ENCODE data around the gene NHEJ1.

The NHEJ1 gene

DNA sequence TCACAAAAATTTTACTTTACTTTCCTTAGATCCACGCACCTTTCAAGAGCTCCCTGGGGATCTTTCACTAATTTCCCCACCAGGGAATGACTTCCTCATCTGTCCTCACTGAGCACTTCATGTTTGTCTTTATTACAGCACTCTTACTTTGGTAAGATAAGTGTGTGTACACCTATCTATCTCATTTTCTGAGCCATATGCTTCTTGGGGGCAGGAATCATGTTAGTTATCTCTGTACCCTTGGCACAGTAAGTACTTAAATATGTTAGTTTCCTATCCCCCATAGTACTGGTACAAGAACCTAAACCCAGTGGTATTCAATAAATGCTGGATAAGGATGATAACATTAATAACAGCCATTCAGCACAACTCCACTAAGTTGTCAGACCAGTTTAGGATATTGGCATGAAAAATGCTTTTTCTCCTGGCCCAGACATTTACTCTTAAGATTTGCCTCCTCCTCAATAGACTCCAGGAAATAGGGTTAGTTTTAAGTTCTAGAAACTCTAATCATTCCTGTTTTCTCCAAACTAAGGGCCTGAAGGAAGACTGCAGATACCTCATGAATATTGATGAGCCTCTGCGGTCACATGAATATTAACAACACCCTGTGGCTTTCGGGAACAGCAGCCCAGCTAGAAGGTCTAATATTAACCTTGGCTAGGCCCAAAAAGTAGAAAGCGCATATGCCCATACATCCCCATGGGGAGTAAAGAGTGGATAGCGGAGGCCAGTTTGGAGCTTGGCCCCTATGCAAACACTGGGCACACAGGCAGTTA, 38.2 kb downstream of the NHEJ1 start:
- no peak for DNase-seq

DNA sequence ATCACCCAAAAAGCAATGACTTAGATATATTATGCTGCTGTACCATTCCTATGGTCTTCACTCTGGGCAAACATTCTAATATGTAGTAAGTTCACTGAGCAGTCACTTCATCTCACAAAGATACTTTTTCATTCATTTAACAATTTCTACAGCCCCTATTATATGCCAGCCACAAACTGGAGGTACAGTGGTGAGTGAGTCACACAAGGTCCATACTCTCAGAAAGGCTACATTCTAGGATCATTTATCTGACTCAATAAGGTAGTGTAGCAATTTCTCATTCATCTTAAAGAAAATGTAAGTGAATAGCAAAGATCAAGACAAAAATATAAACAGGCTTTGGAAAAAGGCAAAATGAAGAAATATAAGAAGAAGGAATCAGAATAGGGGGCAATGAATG, 40.5 kb downstream of the NHEJ1 start:
- no peak for DNase-seq

- peak; percentile 83 for DNase-seq
Observed at GRCh38 chr2:219119422-219120043, 41.1 kb downstream of the NHEJ1 start.

GRCh38 chr2:219118504-219118903, 42.1 kb downstream of the NHEJ1 start:
- no peak for DNase-seq

DNA sequence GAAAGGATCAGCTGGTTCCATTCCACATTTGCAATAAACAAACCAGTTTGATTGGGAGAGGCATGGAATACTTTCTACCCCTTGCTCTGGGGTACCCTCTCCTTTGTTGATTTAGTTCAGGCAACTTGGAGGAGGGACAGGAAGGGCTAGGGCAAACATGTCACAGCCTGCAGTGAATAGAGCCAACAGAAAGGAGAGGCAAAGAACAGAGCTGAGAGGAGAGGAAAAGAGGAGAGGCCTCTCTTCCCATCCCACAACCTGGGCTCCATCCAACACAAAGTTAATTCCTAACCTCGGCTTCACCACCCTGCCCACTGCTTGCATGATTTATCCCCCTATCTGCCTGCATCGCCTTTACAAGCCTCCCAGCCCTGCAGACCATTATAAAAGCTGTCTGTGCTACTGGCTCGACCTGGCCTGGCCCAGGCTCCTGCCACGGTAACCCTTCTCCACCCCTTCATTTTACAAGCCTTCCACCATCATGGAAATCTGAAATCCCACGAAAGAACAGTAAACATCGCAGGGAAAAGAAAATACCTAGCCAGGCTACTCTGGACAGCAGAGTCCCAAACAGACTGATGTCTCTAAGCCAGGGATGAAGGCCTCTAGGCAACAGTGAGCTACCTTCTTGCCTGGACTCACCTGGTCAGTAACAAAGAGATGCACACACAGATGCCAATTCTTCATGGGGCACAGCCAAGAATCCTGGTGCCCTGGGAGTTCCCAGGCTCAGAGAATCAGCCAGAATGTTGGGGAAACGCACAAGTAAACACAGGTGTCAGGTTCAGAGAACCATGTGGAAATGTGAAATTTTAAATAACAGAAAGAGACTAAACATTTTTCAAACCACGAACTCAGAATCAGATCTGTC, 43.6 kb downstream of the NHEJ1 start:
- DNase-seq: no peak

GRCh38 chr2:219112651-219113338, 47.8 kb downstream of the NHEJ1 start:
- DNase-seq: no peak

DNA sequence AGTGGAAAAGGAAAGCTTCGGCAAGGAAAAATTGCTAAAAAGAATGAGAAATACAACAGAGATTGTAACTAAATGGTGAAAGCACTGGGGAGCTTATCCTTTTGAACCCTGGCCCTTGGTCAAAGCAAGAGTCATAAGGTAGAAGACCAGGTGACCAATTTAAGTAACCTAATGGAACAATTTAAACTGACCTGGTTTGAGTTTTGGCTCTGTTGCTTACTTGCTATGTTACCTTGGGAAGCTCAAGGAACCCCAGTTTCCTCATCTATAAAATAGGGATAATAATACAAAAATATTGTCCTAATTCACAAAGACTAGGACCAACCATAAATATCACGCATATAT, 48.6 kb downstream of the NHEJ1 start:
- DNase-seq: no peak

- DNase-seq: no peak
Observed at GRCh38 chr2:219111375-219112061, 49.1 kb downstream of the NHEJ1 start.

- DNase-seq: no peak
Observed at GRCh38 chr2:219109471-219109870, 51.1 kb downstream of the NHEJ1 start.

DNA sequence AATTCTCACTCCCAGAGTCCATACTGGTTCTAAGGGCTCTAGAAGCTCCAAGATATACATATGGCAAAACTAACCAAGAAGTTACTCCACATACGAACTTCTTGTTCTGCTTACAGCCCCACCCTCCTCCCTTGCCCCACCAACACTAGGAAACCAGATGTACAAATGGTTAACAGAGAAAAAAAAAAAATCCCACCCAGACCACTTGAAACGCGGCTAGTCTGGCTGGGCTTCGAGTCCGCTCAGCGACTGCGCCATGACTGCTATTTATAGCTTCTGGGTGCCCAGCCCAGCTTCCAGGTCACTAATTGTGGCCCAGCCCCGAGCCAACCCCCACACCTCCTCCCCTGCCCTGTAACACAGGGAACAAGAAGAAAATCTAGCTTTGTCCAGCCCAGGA, 52.9 kb downstream of the NHEJ1 start:
- no peak for DNase-seq

- no peak for DNase-seq
Observed at GRCh38 chr2:219106251-219106650, 54.4 kb downstream of the NHEJ1 start.

- no peak for DNase-seq
Observed at GRCh38 chr2:219104107-219105035, 56.2 kb downstream of the NHEJ1 start.

GRCh38 chr2:219099329-219099728, 61.3 kb downstream of the NHEJ1 start:
- no peak for DNase-seq

DNA sequence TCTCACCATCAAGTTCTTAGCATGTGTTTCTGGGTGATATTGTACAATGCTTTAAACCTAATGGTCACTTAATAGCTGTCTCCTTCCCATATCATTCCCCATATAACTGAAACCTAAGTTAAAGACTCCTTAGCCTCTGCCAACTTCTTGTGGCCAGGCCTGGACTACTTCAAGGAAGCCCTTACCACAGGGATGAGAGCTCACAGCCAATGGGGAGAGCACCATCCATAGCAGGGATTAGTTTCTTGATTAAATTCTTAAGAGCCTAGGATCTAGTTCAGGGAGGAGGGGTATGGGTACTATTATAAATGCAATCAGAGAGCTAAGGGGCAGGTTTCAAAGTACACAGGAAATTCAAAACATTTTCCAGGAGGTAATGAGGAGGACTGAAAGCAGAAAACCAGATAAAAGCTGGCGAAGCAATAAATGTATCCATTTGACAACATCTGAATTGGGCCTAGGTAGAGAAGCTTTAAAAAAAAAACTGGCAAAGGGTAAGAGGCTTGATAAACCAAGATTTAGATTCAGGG, 65.1 kb downstream of the NHEJ1 start:
- no peak for DNase-seq

DNA sequence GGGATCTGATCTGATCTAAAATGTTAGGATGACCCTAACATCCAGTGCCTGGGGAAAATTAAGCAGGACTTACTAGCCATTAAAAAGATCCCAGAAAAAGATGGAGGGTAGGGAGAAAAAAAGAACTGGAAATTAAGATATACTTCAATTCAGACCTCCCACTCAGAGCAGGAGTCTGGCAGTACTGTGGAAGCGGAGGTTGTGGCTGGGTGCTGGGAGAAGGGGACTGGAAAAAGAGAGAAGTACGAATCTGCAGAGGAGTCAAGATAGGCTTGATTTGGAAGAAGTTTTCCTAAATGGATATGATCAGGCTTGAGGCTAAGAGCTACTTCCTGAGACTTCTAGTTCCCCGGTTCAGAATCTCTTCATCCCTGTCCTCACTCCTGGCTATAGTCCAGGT, 66.4 kb downstream of the NHEJ1 start:
- no peak for DNase-seq

DNA sequence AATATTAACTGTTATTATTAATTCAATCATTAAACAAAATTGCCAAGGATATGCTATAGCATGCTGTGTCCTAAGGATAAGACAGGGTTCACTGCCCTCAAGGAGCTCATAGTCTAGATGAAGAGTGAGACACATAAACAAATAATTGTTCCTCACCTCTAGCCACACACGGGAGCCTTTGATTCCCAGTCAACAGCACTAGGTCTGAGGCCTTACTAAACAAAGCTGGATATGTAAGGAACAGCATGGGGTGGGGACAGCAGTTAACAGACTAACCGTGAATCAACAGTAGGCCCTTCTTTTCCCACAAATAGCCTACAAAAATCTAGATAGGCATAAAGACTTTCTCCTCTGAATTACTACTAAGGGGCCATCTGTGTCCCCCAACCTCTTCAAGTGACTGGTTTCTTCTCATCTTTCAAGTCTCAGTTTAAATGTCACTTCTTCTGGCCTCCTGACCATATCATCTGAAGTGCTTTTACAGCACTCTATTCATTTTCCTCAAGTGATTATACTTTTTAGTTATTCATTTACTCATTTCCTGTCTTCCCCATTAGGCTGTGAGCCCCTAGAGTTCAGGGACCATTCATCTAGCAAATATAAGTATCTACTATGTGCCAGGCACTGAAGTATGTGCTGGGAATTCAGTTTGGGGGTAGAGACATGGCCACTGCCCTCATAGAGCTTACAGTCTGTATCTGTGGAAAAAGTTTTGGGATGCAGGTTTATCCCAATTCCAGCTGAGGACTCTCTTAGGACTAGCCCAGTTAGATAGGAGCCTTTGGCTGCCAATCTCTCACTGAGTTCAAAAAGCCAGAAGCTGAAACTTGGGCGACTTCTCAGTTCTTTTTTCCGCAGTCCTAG, 69.9 kb downstream of the NHEJ1 start:
- DNase-seq: no peak

GRCh38 chr2:219089330-219089729, 71.3 kb downstream of the NHEJ1 start:
- DNase-seq: no peak

DNA sequence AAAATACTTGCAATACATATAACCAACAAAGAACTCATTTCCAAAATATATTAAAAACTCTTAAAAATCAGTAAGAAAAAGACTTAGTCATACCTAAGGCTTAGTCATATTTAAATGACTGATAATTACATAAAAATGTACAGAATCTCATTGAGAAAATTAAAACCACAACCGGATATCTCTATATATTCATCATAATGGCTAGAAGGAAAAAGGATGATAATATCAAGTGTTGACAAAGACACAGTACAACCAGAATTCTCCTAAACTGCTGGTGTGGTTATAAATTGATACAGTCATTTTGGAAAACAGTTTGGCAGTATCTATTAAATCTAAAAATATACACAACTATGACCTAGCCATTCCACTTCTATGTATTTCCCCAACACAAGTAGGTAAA, 72.8 kb downstream of the NHEJ1 start:
- DNase-seq: no peak

DNA sequence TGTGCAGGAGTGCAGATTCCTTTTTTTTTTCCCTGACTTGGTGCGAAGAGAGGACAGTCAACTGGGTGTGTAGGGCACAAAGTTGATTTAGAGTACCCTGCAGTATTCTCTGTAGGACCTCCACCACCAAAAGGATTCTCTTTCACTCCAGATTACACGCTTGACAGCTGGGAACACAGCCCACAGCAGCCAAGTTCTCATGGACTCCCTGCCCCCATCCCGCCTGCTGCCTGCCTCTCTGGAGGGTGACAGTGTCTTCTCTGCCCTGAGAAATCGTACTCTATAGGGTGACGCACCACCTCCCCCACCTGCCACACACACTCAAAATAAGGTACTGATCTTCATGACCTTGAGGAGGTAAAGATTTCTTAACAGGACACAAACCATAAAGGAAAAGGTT, 73.3 kb downstream of the NHEJ1 start:
- DNase-seq: no peak

DNA sequence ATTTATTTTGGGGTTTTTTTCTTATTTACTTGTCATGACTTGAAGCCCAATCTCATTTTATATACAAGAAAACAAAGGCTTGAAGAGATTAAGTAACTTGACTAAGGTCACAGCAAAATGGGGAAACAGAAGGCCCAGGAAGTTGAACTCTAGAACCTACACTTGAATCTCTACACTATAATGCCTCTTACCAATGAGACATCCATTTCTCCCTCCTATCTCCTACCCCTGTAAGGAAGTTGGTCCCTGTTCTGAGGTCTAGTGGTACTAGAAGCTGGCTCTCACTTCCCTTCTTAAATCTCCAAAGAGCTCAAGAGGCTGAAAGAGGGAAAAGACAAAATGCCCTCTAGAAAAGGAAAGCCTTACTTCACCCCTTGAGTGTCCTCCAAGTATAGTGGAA, 74.4 kb downstream of the NHEJ1 start:
- no peak for DNase-seq

All from activated effector memory CD4-positive, alpha-beta T cell treated with anti-CD3 and anti-CD28 coated beads, Interleukin-2, amount 50 U/mL, for 16 hours (primary cell).